Measurements from ENCODE around the gene PID1.

Gene PID1

DNA sequence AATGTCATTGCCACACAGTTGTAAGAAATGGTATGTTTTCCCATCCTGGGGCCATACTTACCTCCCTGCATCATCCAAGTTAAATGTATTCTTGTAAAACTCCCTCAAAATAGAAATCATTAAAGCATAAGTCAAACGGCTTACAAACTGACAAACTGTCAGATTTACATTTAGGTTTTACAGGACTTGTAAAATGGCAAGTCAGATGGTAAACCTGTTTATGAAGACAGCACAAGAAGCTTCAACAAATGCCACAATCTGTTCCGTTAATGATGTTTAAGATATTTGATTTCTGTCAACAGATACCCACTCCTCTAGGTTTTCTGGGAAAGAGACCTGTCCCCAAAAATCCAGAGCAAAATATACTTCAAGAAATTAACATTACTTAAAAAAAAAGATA, 197.2 kb downstream of the PID1 start:
- no peak for DNase-seq (ENCODE audit: low read depth in 2 of 2)

DNA sequence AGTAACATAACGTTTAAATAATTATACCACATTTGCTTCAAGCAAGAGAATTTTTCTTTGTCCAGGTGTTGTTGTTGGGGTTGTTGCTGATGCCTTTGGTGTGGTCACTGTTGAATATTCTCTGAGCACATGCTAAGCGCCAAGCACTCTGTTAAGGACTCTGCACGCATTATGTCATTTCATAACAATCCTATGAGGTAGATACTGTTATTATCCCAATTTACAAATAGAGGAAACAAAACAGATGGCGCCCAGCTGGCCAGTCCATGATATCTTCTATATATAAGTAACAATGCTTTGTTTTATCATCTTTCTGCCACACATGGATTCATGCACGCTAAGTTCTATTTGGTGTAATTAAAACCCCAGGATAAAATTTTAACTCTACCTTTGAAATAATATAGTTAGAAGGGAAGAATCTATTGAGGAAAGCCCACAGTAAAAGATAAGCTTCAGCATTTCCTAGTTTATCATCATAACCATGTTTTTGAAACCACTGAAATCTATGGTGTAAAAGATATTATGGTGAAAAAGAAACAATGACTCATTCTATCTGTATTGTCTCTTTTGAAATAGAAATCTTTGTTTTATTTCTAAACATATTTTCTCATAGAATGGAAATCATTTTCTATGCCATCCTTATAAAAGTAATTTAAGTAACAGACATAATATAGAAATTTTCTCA, 199.7 kb downstream of the PID1 start:
- no peak for DNase-seq (ENCODE audit: low read depth in 2 of 2)

DNA sequence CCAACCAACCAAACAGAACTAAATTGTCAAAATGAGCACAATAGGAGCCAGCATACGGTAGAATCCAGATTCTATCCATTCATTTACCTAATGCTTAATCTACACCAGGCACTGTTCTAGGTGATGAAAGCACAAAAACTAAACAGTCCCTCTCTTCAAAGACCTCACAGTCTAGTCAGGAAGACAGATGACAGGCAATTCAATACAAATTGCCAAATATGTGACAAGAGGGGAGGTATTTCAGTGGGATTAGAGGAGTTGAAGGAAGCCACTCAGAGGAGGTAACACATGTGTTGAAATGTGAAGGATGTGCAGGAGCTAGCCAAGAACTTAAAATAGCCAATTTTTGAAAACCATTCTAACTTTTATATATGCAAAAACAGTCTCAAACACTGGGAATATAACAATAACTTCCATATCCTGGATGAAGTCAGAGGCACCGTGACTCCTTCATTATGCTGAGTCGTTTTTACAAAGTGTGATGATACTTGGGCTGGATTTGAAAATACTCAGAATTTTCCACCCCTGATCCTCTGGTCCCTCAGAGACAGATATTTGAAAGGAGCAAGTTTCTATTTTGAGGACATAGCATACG, 204.9 kb downstream of the PID1 start:
- no peak for DNase-seq (ENCODE audit: low read depth in 2 of 2)

DNA sequence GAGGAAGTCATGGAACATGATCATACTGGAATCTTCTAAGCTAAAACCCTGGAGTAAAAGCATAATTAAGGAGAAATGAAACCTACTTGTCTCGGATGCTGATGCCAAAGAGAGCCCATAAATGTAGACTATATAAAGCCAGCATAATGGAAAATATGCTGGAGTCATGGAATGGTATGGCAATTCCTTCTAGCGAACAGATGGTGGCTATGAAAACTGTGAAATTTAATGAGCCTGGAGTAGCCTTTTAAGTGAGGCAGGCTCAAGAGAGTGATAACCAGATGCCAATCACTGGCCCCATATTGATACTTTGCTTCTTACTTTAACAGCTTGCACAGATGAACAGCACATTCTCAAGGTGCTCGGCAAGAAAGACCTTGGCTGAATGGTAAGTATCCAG, 206.3 kb downstream of the PID1 start:
- DNase-seq (ENCODE audit: low read depth in 2 of 2): no peak

DNA sequence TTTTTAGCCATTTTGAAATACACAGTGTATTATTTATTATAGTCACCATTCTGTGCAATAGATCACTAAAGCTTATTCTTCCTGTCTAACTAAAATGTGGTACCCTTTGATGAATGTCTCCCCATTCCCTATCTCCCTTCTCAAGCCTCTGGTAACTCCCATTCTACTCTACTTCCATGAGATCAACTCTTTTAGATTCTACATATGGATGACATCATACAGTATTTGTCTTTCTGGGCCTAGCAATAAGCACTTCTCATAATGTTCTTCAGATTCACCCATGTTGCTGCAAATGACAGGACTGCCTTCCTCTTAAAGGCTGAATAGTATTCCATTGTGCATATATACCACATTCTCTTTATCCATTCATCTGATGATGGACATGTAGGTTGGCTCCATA, 210.9 kb downstream of the PID1 start:
- no peak for DNase-seq (ENCODE audit: low read depth in 2 of 2)

DNA sequence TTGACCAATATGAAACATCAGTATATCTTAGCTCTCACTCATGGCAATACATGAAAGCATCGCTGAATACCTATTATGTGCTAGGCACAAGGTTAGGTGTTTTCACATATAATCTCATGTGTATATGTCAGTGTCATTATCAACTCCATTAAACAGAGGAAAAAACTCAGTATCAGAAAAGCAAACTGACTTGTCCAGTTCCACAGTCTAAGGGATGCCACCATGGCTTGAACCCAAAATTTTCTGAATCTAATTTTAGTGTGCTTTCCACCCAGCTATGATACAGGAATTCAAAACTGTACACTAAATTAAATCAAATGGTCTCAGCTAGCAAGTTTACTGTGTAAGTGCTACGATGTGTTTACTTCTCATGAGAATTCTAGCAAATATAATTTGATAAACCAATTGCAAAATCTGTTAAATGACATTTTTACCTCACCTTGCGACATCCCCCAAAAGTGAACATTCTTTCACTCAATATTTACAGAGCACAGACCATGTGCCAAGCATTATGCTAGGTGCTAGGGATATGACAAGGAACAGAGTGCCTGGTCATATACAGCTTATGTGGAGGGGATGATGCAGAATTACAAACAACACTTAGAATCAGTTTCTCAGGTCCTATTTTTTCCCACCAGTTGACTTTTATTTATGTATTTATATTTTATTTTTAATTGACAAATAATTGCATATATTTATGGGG, 211.6 kb downstream of the PID1 start:
- no peak for DNase-seq (ENCODE audit: low read depth in 2 of 2)

DNA sequence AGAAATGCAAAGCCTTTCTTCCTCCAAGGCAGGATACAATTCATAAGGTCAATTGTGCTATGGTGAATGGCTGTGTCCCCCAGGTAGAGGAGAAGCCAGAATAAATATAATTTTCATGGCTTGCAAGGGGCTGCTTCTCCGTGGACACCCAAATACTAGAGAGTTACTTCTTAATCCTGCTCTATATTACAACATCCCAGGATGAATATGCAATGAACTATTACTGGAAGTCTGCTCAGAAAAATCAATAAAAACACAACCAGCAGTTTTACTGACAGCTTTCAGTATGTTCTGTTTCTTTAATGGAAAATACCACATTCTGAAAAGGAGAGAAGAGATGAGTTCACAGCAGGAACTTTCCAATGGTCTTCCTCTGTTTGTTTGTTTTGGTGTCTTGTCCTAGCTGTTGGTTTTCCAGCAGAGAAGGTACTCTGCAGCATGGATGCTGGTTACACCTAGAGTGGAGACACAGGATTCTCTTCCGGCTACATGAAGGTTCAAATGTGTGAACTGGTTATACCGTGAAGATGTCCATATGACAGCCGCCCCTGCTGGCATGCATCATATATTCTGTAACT, 213.0 kb downstream of the PID1 start:
- DNase-seq (ENCODE audit: low read depth in 2 of 2): no peak

DNA sequence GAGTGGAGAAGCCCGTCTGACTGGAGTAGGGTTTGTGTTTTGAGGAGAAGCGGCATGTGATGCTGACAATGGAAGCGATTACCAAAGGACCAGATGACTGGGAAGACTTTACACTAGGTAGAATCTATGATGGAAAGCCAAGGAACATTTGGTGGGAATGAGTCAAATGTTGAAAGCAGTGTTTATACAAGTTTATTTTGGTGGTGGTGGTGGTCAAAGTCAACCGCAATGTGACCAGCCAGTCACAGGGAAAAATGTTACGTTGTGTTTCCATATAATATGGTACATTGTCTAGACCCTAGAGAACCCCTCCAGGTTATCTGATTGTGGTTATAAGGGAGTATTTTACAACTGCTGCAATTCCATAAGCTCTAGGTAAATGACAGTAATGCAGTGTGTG, 216.8 kb downstream of the PID1 start:
- DNase-seq (ENCODE audit: low read depth in 2 of 2): no peak

DNA sequence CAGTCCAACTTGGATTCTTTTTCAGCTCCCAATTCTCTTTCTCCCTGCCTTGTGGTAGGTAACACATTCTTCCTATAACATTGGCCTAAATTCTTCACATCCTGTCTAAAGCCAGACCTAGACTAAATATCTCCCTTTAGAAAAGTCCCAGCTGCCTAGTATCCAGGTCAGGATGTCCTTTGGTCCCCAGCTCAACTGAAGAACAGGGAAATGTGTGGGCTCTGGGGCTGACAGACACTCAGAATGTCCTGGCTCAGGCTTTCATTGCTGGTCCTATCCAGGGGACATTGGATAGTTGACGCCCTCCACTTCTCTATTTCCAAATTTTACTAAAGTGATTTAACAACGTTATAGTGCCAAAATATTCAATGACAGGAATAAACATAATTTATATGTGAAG, 219.3 kb downstream of the PID1 start:
- no peak for DNase-seq (ENCODE audit: low read depth in 2 of 2)

DNA sequence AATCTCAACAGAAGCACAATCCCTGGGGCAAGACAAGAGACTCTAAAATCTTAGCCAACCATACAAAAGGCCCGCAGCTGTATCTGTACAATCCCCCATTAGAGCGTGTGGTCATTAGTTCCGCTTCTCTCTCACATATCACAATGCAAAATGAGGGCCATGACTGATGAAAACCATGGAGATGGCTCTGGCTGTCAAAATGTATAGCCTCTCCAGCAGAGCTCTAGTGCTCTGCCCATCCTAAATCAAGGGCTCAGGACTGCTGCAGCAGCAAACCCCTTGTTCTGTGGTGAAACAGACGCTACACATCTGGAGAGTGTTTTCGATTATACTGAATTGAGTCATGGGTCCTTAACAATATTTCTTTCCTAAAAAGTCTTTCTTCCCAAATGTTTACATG, 221.0 kb downstream of the PID1 start:
- no peak for DNase-seq (ENCODE audit: low read depth in 2 of 2)

DNA sequence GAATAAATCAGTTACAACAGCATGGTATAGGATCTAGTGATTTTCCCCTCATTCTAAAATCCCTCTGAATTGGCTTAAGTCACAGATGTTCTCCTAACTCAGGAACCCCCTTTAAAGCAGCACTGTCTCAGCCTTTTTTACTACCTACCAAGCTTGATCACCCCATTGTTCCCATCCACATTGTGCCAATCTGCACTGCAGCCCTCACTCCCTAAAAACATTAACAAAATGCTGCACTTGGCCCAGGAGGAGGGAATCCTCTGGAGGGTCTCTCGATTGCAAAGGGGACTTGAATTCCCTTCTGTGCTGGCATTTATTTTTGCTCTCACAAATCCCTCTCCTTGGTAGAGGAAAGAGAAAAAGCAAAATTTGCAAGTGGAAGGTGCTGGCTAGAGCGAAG, 223.0 kb downstream of the PID1 start:
- no peak for DNase-seq (ENCODE audit: low read depth in 2 of 2)

DNA sequence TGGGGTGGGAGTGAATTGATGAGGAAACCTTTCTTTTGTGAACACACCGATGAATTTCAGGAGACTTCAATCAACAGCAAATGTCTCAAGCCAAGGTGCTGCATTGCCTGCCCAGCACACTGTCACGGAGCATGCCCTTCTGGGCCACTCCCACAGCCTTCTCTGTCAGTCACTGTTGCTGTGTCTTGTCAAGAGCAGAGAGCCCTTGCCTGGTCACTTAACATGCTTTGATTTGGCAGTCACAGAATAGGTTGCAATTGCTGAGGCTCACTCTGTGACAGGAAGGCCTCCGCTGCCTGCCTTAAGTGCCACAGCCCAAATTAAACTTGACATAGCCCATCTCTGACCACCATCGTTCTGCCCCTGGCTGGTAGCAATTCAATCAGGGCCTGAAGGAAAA, 225.4 kb downstream of the PID1 start:
- no peak for DNase-seq (ENCODE audit: low read depth in 2 of 2)

DNA sequence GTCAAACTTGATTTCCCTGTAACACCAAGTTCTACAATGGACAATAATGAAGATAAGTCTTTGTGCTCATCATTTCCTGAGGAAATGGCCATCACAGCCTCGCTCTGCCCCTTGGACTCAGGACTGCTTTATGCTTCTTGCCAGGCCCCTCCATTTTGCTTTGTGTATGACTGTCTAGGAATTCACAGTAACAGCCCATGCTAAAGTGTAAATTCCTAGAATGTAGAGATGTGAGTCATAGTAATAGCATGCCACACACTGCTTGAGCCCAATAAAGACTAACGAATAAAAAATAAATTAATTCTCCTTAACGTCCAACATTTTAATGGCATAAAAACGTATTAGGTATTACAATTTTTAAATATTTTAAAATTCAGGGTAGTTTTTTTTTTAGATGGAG, 226.5 kb downstream of the PID1 start:
- DNase-seq (ENCODE audit: low read depth in 2 of 2): no peak

DNA sequence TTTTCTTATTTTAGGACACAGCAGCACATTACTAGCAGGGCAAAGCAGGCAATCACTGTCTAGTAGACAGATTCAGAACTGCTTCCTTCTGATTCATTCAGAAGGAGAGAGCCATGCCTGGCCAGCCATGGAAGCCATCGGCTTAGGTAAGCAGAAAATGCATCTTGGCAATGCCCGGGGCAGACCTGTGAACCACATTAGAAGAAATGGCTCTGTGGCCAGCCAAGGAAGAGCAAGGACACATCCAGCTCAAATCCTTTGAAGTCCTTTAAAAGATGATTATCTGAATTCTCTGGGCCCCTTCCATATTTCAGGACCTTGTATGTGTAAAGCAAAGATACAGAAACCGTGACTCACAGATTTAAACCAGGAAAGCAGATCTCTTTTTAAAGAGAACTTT, 227.4 kb downstream of the PID1 start:
- DNase-seq (ENCODE audit: low read depth in 2 of 2): no peak

DNA sequence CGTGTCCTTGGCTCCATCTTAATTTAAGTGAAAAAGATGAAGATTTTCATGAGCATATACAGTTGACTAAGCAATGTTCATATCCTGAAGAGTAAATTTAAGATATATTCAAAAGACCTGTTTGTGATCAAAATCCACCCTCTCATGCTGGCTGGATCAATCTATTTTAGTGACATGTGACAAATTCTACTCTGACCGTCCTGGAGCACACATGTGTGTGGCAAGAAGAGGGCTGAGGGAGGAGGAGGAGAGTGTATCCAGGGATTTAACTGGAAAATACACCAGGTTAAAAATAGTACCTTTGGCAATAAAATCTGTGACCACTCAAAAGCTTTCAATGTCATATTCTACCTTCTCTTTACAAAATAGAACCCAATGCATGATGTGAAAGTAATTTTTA, 228.7 kb downstream of the PID1 start:
- DNase-seq (ENCODE audit: low read depth in 2 of 2): no peak

DNA sequence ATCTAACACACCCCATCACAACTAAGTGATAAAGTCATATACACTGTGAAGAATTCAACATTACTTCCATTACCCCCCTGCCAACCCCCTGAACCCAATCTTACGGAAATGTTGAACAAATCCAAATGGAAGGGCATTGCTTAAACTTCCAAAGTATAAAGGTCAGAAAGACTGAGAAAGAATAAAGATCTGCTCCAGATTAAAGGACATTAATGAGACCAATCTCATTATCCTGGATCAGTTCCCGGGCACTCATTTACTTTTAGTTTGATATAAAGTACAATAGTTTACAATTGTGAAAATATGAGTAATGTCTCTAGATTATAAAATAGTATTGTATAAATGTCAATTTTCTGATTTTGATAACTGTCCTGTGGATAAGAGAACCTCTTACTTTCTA, 229.4 kb downstream of the PID1 start:
- DNase-seq (ENCODE audit: low read depth in 2 of 2): no peak

DNA sequence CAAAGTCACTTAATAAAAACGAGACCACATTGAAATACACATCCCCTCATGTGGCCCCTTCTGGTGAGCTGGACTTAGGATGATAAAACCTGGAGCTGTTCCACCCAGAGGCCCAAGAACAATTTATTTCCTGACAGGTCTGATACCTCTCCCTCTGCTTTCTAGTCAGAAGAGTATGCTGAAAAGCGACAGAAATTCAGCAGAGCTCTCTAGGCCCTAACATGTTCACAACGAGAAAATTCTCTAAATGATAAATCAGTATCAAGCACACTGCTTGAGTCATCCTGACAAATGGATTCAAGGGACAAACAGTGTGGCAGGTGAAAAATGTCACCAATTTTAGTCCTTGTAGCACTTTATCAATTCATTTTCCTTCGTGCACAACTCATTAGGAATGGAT, 233.5 kb downstream of the PID1 start:
- no peak for DNase-seq (ENCODE audit: low read depth in 2 of 2)

DNA sequence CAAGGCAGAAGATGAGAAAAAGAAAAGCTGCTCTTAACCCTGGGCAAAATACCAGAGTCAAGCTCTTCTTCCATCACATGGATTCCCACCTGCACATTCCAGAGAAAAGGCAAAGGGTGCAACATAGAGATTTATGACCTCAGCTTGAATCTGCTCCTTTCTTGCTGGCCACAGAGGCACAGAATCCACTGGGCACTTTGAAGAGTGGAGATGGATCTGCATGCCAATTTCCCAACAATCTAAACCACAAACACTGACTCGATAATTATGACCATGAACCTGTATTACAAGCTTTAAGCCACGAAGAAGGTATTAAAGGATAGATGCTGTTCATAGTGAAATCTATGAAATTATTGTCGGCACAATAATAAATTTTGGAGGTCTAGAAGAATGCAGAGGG, 237.3 kb downstream of the PID1 start:
- no peak for DNase-seq (ENCODE audit: low read depth in 2 of 2)

DNA sequence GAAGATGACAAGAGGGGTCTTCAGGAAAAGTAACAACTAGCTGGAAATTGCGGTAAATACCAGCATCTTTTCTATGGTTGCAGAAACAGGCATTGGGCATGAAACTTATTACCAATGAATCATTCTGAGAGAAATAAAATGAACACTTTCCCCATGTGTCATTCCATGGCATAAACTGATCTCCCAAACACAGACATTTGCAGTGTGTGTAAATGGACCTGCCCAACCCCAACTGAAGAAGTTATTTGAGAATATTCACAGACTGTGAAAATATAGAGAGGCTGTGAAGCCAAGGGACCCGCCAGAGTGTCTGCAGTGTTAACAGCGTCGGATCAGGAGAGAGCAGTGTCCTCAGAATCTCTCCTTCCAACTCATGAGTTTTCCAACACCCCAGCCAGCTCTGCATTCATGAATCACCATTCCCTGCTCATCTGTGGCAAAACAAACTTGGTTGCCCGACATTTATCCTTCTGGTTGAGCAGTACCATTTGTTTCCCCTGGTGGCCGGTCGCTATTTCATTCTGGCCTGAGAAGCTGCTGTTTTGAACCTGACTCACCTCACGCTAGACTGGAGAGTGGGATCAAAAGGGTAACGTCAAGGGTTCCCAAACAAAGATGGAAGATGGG, 238.4 kb downstream of the PID1 start:
- DNase-seq (ENCODE audit: low read depth in 2 of 2): no peak

DNA sequence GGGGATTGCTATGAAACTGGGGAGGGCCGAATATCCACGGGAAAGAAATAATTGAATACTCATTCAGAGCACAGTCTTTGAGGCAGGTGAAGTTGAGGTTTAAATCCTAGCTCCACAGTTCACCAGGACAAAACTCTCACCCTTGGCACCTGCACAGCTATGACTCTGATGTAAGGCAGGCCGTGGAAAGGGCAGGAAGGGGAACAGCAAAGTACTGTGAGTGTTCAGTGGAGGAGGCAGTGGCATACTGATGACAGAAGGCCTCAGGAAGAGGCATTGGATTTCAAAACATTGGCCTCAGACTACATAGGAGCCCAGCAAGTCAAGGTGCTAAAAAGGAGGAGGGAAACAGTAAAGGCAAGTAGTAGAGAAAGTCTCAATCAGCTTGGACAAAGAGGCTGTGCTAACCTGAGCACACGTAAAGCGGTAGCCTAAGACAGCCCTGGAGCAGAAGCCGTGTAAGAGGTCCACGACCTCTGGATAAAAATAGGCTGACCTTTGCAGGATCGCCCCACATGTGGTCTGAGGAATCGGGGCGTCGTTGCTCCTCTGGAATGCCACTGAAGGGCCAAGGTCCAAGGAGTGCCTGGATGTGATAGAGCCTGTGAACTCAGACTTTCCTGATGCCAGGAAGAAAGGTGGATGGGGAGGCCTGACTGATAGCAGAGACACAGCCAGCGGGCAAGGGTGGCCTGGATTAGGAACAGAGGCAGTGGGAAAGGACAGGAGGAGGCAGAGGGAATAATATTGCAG, 243.6 kb downstream of the PID1 start:
- DNase-seq (ENCODE audit: low read depth in 2 of 2): no peak

DNA sequence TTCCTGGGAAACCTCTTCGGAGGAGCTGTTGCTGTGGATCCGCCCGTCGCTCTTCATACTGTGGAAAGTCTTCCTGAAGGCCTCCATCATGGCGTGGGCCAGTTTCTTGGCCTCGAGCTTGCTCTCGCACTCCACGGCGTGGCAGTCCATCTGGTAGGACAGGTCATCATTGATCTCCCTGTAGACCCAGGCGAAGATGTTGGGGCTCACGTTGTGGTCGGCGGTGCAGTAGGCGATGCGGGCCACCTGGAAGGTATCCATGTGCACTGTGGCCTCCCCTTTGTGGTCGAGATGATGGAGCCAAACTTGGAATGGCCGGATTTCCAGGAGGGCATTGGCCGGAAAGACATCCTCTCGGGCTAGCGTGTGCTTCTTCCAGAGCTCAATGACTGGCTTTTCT, 245.4 kb downstream of the PID1 start:
- DNase-seq (ENCODE audit: low read depth in 2 of 2): no peak

DNA sequence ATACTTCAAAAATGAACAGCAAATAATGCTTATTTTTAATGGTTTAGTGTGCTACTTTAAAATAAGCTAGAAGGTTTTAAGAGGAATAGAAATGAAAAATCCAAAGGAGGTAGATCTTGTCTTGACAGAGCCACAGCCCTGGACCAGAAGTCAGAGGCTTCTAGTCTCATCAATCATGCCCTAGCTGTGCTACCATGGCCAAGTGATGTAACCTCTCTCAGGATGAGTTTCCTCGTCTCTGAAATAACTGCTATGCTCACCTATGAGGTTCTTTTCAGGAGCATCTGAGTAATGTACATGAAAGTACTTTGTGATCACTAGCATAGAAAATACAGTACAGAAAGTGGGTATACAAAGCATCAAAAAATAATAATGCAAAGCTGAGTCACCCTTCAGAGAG, 248.4 kb downstream of the PID1 start:
- DNase-seq (ENCODE audit: low read depth in 2 of 2): no peak
